Activated naive CD4-positive, alpha-beta T cell treated with anti-CD3 and anti-CD28 coated beads, Interleukin-2, amount 50 U/mL, for 16 hours (primary cell): Measurements from ENCODE around the gene LHX2.
"Not testable (repeated sequence)": the region's sequence is repeated elsewhere in the genome, so short reads cannot be mapped to it uniquely, and the experiment has no call there.

ENCODE experiments used
- DNase-seq: peaks from one replicate; pipeline ENCODE4 v3.0.0-alpha.2; 2020

LHX2 gene, protein sequence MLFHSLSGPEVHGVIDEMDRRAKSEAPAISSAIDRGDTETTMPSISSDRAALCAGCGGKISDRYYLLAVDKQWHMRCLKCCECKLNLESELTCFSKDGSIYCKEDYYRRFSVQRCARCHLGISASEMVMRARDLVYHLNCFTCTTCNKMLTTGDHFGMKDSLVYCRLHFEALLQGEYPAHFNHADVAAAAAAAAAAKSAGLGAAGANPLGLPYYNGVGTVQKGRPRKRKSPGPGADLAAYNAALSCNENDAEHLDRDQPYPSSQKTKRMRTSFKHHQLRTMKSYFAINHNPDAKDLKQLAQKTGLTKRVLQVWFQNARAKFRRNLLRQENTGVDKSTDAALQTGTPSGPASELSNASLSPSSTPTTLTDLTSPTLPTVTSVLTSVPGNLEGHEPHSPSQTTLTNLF

DNA sequence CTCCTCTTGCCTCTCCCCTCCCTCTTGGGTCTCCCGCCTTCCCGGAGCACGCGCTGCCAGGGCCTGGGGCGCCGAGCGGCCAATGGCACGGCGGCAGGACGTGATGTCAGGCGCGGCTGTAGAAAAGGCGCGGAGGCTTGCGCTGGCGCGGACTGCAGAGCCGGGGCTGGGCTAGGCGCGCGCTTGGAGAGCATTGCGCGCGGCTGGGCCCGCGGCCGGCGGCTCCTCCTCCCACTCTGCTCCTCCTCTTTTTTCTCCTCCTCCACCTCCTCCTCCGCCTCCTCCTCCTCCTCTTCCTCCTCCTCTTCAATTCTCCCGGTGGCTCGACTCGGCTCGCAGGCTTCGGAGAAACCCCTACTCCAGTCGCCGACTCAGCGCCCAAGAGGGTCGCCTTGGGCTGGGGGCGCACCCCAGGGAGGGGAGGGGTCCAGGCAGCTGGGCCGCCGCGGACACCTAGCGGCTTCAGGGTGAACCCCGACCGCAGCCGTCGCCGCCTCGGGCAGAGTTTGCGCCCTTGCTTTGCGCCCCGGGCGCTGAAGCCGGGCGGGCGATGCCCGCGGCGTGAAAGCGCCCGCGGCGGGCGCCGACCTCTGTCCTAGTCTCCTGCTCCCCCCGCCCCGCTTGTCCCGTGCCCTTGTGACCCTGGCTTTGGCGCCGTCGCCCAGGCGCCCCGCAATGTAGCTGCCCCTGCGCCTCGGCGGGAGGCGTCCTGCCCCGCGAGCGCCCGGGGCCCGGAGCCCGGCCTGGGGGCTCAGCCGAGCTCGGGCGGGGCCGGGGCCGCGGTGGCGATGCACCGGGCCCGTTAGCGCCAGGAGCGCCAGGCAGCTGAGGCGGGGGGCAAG is at the start of gene LHX2:
LHX2 (plus strand) TSS at position 309 of the 842 bp plus-strand sequence. CDS start 581 bp downstream, outside the sequence.
- no peak for DNase-seq

GRCh38 chr9:123964761-123965160 is 46.8 kb upstream of the LHX2 start:
- DNase-seq, result no peak

DNA sequence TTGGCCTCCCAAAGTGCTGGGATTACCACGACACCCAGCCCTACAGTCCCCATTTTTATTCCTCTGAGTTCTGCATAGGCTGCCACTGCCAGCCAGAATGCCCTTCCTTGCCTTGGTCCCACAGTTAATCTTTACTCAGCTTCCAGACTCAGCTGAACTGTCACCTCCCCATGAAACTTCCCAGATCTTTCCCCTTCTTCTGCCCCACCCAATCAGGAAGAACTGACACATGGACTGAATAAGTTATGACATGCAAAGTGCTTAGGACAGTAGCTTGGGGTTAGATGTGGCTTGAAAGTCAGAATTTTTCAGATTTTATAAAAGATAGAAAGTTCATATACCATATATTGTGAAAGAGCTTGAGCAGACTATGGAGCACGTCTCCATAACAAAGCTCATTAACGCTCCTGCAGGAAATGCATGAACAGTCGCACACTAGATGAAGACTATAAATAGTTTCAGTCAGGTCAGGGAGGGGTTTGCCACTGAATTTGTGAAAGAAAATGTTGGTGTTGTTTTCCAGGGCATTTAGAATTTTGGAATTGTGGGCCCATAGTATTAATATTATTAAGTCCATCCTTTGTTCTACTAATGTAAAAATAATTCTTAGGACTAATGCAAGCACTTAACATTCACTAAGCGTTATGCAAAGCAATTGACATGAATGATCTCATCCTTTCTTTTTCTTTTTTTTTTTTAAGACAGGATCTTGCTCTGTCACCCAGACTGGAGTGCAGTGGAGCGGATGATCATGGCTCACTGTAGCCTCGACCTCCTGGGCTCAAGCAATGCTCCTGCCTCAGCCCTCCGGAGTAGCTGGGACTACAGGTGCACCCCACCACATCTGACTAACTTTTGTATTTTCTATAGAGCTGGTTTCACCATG is 45.5 kb upstream of the LHX2 start:
- DNase-seq, result no peak

DNA sequence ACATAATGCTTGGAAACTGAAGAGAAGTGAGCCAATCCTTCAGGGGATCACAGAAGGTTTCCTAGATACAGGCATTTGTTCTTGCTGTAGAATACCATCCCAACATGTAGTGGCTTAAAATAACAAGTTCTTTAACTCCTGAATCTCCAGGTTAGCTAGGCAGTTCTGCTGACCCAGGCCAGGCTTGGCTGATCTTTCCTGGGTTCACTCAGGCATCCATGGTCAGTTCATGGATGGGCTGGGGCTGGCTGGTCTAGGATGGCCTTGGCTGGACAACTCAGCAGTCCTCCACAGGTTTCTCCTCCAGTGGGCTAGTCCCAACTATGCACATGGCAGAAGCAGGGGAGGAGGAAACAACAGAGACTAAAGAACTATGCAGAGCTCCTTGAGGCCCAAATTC is 44.2 kb upstream of the LHX2 start:
- DNase-seq, result no peak

DNA sequence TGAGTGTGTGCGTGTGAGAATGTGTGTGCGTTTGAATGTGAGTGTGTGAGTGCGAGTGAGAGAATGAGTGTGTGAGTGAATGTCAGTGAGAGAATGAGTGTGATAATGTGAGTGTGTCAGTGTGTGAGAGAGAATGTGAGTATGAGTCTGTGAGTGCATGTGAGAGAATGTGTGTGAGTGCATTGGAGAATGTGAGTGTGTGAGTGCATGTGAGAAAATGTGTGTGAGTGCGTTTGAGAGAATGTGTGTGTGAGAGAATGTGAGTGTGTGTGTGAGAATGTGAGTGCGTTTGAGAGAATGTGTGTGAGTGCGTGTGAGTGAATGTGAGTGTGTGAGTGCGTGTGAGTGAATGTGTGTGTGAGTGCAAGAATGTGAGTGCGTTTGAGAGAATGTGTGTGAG is 39.0 kb upstream of the LHX2 start:
- DNase-seq, result no peak

- no peak for DNase-seq
Measured at GRCh38 chr9:123973590-123974223, 37.9 kb upstream of the LHX2 start.

DNA sequence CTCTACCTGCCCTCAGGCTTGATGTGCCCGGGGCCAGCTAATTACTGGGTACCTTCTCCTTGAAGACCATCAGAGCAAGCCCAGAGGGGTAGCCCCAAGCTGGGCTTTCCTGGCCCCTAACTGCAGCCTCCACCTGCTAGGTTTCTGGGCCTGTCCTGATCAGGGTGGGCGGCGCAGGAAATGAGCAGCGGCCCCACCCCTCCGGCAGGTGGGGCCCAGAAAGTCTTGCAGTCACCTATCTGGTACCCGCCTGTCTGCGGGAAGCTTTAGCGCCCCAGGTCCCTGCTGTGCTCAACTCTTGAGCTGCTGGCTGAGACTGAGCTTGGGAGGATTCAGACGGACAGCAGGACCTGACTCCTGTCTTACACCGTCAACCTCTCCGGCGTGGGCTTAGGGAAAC is 37.1 kb upstream of the LHX2 start:
- no peak for DNase-seq

DNA sequence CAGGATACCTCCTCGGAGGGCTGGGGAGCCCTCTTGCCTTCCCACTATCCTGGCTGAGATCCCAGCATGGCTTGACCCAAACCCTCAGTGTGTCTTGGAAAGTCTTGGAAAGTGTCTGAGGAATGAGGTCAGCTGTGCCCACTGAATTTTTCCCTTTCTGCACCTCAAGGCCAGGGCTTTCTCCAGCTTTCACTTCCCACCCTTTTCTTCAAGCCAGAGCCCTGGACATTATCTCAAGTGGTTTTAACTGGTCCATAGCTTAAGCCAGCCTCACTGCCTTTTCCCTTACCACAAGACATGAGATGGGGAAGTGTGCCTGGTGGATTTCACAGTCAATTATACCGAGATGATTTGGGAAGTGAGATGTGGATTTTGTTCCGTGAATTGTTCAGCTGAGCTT is 35.7 kb upstream of the LHX2 start:
- no peak for DNase-seq

DNA sequence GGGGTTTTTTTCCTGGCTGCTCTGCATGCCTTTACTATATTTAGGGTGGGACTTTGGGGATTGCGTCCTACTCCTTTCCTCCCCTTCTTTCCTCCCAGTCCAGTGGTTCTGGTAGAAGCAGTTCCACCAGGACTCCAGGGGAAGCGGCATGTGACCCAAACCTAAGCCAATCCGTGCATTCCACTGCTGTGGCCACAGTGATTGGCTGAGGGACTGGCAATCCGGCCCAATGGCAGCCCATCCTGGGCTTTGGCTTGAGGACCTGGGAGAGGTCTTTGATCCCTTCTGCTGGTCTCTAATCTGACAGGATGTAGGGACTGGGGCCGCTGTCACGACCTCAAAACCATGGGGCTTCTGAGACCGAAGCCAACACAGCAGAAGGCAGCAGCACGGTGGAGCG is 35.0 kb upstream of the LHX2 start:
- not testable (repeated sequence) for DNase-seq

GRCh38 chr9:123978981-123979380 is 32.6 kb upstream of the LHX2 start:
- DNase-seq, result no peak

DNA sequence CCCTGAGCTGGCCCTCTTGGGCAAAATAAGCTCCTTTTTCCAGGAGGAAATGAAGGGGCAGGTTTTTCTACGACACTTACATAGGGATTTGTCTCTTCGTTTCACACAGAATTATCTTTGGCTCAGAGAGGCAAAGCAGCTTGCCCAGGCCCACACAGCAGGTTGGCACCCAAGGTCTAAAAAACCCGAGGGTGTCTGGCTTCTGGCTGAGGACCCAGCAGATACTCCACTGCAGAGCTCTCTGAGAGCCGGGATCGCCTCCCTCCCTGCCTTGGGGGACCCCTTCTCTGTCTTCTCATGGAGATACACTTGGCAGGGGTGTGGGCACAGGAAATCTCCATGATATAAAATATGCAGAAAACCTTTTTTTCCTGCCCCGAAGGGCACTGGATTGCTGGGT is 29.0 kb upstream of the LHX2 start:
- no peak for DNase-seq

- DNase-seq, result no peak
Measured at GRCh38 chr9:123983047-123983446, 28.5 kb upstream of the LHX2 start.

DNA sequence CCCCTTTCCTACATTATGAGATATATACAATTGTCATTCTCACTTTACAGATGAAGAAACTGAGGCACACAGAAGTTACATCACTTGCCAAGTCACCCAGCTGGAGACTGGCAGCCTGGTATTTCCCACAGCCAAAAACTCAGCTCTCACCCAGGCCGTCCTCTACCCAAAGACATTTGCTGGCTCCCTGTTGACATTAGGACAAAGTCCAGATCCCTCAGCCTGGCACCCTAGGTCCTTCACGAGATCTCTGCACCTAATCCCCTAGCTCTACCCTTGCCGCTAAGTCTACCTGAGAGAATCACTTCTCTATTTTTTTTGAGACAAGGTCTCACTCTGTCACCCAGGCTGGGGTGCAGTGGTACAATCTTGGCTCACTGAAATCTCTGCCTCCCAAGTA is 26.8 kb upstream of the LHX2 start:
- DNase-seq, result no peak

- no peak for DNase-seq
Measured at GRCh38 chr9:123985869-123986268, 25.7 kb upstream of the LHX2 start.

GRCh38 chr9:123990427-123990826 is 21.1 kb upstream of the LHX2 start:
- no peak for DNase-seq

GRCh38 chr9:123992679-123993078 is 18.9 kb upstream of the LHX2 start:
- DNase-seq, result not testable (repeated sequence)

GRCh38 chr9:123996731-123997421 is 14.7 kb upstream of the LHX2 start:
- DNase-seq, result peak; percentile 46

DNA sequence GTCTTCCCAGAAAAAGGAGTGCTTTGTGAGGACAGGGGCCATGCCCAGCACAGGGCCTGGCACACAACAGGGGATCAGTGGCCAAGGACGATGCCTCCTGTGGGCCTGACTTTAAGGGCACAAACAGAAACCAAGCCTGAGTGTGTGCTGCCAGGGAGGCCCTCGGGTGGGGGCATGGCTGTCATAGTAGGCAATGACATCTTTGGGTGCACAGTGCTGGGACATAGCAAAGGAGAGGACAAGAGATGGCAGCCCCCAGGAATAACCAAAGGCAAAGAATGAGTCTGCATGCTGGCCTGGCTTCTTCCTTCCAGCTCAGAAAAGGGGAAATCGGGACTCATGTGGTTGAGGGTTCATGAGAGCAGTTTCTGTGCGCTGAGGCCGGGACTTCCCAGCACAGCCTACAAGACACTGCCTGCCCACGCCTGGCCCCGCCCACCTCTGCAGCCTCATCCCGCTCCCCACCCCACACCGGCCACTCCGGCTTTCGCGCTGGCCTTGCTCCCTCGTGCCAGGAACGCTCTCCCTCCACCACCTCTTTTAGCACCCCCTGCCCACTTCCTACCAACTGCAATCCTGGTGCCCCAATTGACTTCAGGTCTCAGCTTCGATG is 13.8 kb upstream of the LHX2 start:
- DNase-seq, result no peak

- DNase-seq, result no peak
Measured at GRCh38 chr9:123998278-123998925, 13.2 kb upstream of the LHX2 start.

DNA sequence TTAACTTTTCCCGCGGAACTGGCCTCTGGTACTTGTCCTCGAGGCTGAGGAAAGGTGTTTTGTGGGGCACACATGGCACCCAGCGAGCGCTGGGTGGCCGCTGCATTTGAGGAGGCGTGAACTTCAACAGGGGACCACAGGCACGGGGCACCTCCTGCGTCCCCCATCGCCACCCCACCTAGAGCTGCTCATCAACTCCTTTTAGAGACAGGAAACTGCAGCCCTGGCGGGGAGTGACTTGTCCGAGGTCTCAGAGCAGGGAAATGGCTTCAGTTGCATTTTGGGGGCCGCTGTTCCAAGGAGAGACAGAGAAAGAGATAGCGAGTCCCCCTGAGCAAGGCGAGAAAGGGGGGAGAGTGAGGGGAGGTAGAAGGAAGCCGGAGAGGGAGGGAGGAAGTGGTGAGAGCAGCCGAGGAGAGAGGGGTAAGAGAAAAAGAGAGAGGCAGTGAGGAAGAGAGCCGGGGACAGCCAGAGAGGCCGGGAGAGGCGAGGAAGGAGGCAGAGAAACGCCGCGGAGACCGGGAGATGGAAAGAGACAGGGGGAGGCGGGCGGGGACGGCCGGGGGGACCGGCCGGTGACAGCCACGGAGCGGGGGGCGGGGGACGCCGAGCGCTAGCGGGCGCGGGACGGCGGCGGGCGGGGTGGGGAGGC is 12.5 kb upstream of the LHX2 start:
- DNase-seq, result no peak
